HepG2 (cell line): Measurements from ENCODE around the gene C13orf46. TPM values are rescaled to one million over a fixed set of nuclear protein-coding genes. Genes with fewer than 3 reads are reported as not detected.

Source experiments
- EHMT2 ChIP-seq: fragments of 200-600 bp; sonication (generic); IDR thresholded peaks from 2 replicates; pipeline ENCODE4 v1.7.0; 2017; ENCODE audit warnings: antibody characterized with exemption, low read depth, low read length, borderline replicate concordance
- THAP11 ChIP-seq: IDR thresholded peaks from 2 replicates; pipeline ENCODE4 v1.6.1; 2016; ENCODE audit warnings: missing biosample characterization, missing genetic modification reagents
- polyA plus RNA-seq, 8 experiments: library from polyadenylated mRNA; depleted of rRNA in 3 of 8; stranded (reverse) in 7 of 8; unstranded in 1 of 8; fragments of >200 nt; fragmentation: Illumina TruSeq in 4 of 8; extraction: Trizol in 4 of 8; gene quantifications; 2 replicates each; pipeline versions ENCODE4 v1.2.1 to v1.2.3, GENCODE V29; 2011 to 2016; ENCODE audit warnings: low read depth in 4 of 8, missing spikeins in 1 of 8, mixed read lengths in 1 of 8; ENCODE audit not compliant: insufficient read depth in 1 of 8
- total RNA-seq, 5 experiments: library from RNA; depleted of rRNA; stranded (reverse); fragments of >200 nt; fragmentation: Illumina TruSeq; extraction: Trizol; gene quantifications; 2 replicates each; pipeline ENCODE4 v1.2.3, GENCODE V29; 2016; ENCODE audit warnings: low read depth in 1 of 5
- TF ChIP-seq, protein P1 (sequence below), 2 experiments: sonication (generic) in 1 of 2; formaldehyde crosslinking in 1 of 2; IDR thresholded peaks; 2 replicates each; pipeline versions ENCODE4 v1.6.1 to v1.9.0; 2014 to 2022; ENCODE audit warnings: antibody characterized with exemption in 1 of 2, borderline replicate concordance in 1 of 2, inconsistent platforms in 1 of 2, low read depth in 1 of 2, missing genetic modification reagents in 1 of 2

The C13orf46 gene
- total and polyA plus RNA-seq, 2 of the 13 experiments (the other 11 are each of a cell fraction or from before 2014, with no cell fraction given), result 0.01 TPM; not detected in 1

GRCh38 chr13:113996912-113997745 lies 23.3 kb upstream of the C13orf46 start (continued):
- TF ChIP-seq, protein P1, sequence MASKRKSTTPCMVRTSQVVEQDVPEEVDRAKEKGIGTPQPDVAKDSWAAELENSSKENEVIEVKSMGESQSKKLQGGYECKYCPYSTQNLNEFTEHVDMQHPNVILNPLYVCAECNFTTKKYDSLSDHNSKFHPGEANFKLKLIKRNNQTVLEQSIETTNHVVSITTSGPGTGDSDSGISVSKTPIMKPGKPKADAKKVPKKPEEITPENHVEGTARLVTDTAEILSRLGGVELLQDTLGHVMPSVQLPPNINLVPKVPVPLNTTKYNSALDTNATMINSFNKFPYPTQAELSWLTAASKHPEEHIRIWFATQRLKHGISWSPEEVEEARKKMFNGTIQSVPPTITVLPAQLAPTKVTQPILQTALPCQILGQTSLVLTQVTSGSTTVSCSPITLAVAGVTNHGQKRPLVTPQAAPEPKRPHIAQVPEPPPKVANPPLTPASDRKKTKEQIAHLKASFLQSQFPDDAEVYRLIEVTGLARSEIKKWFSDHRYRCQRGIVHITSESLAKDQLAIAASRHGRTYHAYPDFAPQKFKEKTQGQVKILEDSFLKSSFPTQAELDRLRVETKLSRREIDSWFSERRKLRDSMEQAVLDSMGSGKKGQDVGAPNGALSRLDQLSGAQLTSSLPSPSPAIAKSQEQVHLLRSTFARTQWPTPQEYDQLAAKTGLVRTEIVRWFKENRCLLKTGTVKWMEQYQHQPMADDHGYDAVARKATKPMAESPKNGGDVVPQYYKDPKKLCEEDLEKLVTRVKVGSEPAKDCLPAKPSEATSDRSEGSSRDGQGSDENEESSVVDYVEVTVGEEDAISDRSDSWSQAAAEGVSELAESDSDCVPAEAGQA (IDR thresholded peaks at IDR 0.05; ENCODE audit: low read depth), result no peak
- TF ChIP-seq, protein P1 (CRISPR knock-in tag; IDR thresholded peaks at IDR 0.05; ENCODE audit: borderline replicate concordance), result no peak
- TF ChIP-seq EHMT2, result no peak
- TF ChIP-seq THAP11, result no peak
